ENCODE results near the gene DNLZ. TPM values are rescaled to one million over a fixed set of nuclear protein-coding genes. Genes with fewer than 3 reads are reported as not detected.

The DNLZ gene
- total RNA-seq, 4 donors from 2014 or later, result 16.2 to 58.4 (median 23.1) TPM

DNA sequence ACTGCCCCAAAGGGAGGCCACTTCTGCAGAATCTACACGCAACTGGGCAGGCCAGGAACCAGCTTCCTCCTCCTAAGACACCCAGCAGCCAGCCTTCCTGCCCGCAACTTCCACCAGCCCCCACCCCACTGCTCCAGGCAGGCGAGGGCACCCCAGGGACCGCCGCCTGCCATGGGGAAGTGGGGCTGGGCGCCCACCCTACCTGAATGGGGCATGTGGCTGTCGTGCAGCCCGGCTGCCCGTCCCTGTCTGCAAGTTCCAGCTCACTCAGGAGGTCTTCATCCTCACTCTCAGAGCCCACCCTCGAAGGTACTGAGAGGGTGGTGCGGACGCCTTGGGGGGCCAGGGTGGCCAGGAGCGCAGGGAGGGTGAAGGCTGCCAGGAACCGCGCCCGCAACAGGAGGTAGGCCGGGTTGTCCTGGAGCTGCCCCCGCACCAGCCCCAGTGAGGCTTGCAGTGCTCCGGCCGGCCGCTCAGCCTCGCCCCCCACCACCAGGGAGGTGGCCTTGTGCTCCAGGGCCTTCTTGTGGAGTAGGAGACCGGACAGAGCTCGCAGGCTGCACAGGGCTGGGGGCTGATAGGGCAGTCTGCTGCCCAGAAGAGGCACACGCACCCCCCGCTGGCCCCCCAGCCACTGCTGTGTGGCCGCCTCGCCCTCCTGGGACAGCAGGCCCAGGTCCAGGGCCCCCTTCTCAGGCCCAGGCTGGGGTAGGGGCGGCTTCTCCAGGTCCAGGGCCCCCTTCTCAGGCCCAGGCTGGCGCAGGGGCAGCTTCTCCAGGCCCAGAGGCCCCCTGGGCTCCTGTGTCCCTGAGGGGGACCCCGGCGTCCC lies 14.0 kb upstream of the DNLZ start:
- Histone ChIP-seq H3K27me3 (no peaks in the 10 kb centered on the region), H3K27ac (no peak overlapping the region), H3K9me3 (no peaks in the 10 kb centered on the region), H3K4me1 (peaks cover 4 to 13% of the 10 kb centered on the region in 2 donors), H3K4me3 (replicated peaks in 1 of 3) (no peak overlapping the region), H3K36me3 (peaks cover 18 to 22% of the 10 kb centered on the region in 2 donors)
- WGBS, 2 donors, result 83% methylated on average over 3 to 7 of the region's 32 CpGs
- no peak for TF ChIP-seq POLR2A (IDR thresholded peaks at IDR 0.05)
- no peak for TF ChIP-seq CTCF (IDR thresholded peaks at IDR 0.05)
- no peak for DNase-seq
- intact Hi-C loops (cut with DNase I), result no loop called here

DNA sequence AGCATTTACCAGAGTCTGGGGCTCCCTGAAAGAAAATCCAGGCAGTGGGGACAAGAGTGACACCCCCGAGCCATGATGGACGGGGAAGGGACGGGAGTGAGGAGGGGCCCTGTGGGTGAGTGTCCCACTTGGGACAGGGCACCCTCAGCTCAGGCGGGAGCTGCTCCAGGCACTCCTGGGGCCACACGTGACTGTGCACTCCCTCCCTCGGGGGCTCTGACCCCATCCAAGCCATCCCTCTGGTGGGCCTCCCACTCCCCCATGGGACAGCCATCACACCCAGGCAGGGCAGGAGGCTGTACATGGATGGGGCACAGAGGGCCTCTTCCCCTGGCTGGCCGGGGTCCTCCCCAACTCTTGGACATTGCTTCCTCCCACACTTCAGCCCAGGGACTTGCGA lies 12.9 kb upstream of the DNLZ start:
- H3K36me3 ChIP-seq, result peaks cover 7 to 22% of the 10 kb centered on the region in 2 donors
- DNase-seq, result no peak
- intact Hi-C loops (cut with DNase I), result no loop called here
- H3K9me3 ChIP-seq, result no peaks in the 10 kb centered on the region
- TF ChIP-seq CTCF (IDR thresholded peaks at IDR 0.05) (no peak), POLR2A (IDR thresholded peaks at IDR 0.05) (no peak)
- H3K4me1 ChIP-seq, result peaks cover 4 to 18% of the 10 kb centered on the region in 2 donors
- no peaks in the 10 kb centered on the region for H3K27me3 ChIP-seq
- no peak overlapping the region for H3K27ac ChIP-seq
- 89 to 94% methylated on average over 5 to 7 of the region's 8 CpGs for WGBS, 2 donors
- no peak overlapping the region for H3K4me3 ChIP-seq (replicated peaks in 1 of 3)

DNA sequence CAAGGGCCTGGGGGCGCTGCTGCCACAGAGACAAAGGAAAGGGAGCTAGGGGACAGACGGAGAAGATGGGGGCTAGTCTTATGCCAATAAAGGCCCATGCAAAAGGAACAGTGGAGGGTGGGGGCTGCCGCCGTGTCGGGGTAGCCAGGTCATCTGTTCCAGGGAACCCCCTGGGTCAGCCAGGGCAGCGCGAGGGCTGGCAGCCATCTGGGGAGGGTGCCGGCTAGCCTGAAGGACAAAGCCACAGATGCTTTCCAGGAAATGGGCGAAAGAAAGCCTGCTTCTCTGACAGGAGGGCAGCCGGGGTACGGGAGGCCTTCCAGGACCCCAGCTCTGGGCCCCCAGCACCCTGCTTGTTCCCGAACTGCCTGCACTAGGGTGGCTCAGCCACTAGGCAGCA lies 11.6 kb upstream of the DNLZ start:
- Histone ChIP-seq H3K4me1 (peaks cover 4 to 18% of the 10 kb centered on the region in 2 donors), H3K4me3 (replicated peaks in 1 of 3) (no peak overlapping the region), H3K9me3 (no peaks in the 10 kb centered on the region), H3K27me3 (no peaks in the 10 kb centered on the region), H3K27ac (no peak overlapping the region), H3K36me3 (peaks cover 3 to 18% of the 10 kb centered on the region in 2 donors)
- WGBS, 2 donors, result 96 to 97% methylated on average over 11 to 12 of the region's 12 CpGs
- intact Hi-C loops (cut with DNase I), result no loop called here
- no peak for DNase-seq
- no peak for TF ChIP-seq CTCF (IDR thresholded peaks at IDR 0.05)
- TF ChIP-seq POLR2A (IDR thresholded peaks at IDR 0.05), result no peak

GRCh38 chr9:136374183-136374575 lies 10.6 kb upstream of the DNLZ start:
- H3K36me3 ChIP-seq, result peaks cover 3 to 9% of the 10 kb centered on the region in 2 donors
- no peak overlapping the region for H3K27ac ChIP-seq
- no peaks in the 10 kb centered on the region for H3K27me3 ChIP-seq
- peaks cover 4 to 18% of the 10 kb centered on the region in 2 donors for H3K4me1 ChIP-seq
- H3K4me3 ChIP-seq (replicated peaks in 1 of 3), result no peak overlapping the region
- TF ChIP-seq POLR2A (IDR thresholded peaks at IDR 0.05) (no peak), CTCF (IDR thresholded peaks at IDR 0.05) (no peak)
- no peak for DNase-seq
- no peaks in the 10 kb centered on the region for H3K9me3 ChIP-seq
- intact Hi-C loops (cut with DNase I), result no loop called here
- WGBS, 2 donors, result 87 to 94% methylated on average over 9 to 14 of the region's 14 CpGs

All from thyroid gland (tissue), 4 donors.